Activated CD8-positive, alpha-beta memory T cell treated with anti-CD3 and anti-CD28 coated beads for 1 hour (primary cell): ENCODE results near the gene ADAMTS1.

Experiments used
- DNase-seq, 2 donors: peaks; one replicate each; pipeline ENCODE4 v3.0.0-alpha.2; 2020; ENCODE audit warnings: low read depth in 1 of 2; ENCODE audit errors: extremely low read depth in 1 of 2

ADAMTS1 gene

GRCh38 chr21:26846036-26846931 lies 1.1 kb upstream of the ADAMTS1 start:
- no peak for DNase-seq

- no peak for DNase-seq
Measured at GRCh38 chr21:26845759-26846035, 488 bp upstream of the ADAMTS1 start.

- no peak for DNase-seq
Measured at GRCh38 chr21:26844258-26845065, 747 bp downstream of the ADAMTS1 start.

GRCh38 chr21:26843933-26844257 lies 1.3 kb downstream of the ADAMTS1 start:
- DNase-seq: no peak

GRCh38 chr21:26842974-26843932 lies 2.0 kb downstream of the ADAMTS1 start:
- no peak for DNase-seq

GRCh38 chr21:26842300-26842699 lies 2.9 kb downstream of the ADAMTS1 start:
- no peak for DNase-seq

GRCh38 chr21:26840912-26841311 lies 4.3 kb downstream of the ADAMTS1 start:
- no peak for DNase-seq

GRCh38 chr21:26840201-26840600 lies 5.0 kb downstream of the ADAMTS1 start:
- DNase-seq: no peak

GRCh38 chr21:26837539-26837938 lies 7.7 kb downstream of the ADAMTS1 start:
- DNase-seq: no peak

GRCh38 chr21:26836528-26836927 lies 8.7 kb downstream of the ADAMTS1 start:
- no peak for DNase-seq

GRCh38 chr21:26835714-26836265 lies 9.4 kb downstream of the ADAMTS1 start:
- DNase-seq: no peak

GRCh38 chr21:26835027-26835713 lies 10.0 kb downstream of the ADAMTS1 start:
- no peak for DNase-seq

- DNase-seq: no peak
Measured at GRCh38 chr21:26834181-26834905, 10.9 kb downstream of the ADAMTS1 start.

GRCh38 chr21:26833460-26833939 lies 11.7 kb downstream of the ADAMTS1 start:
- no peak for DNase-seq

GRCh38 chr21:26833011-26833410 lies 12.2 kb downstream of the ADAMTS1 start:
- DNase-seq: no peak

GRCh38 chr21:26832546-26832945 lies 12.7 kb downstream of the ADAMTS1 start:
- no peak for DNase-seq

GRCh38 chr21:26826801-26827200 lies 18.4 kb downstream of the ADAMTS1 start:
- no peak for DNase-seq

GRCh38 chr21:26820509-26820908 lies 24.7 kb downstream of the ADAMTS1 start:
- no peak for DNase-seq

- DNase-seq: no peak
Measured at GRCh38 chr21:26819740-26820324, 25.4 kb downstream of the ADAMTS1 start.
